ENCODE data around the gene JUND. TPM values are rescaled to one million over a fixed set of nuclear protein-coding genes. Genes with fewer than 3 reads are reported as not detected.

Gene JUND
- 24.1 to 51.7 TPM (median 47.6 TPM) in 5 replicates for total RNA-seq (2022; extraction: Qiagen RNA extraction)

DNA sequence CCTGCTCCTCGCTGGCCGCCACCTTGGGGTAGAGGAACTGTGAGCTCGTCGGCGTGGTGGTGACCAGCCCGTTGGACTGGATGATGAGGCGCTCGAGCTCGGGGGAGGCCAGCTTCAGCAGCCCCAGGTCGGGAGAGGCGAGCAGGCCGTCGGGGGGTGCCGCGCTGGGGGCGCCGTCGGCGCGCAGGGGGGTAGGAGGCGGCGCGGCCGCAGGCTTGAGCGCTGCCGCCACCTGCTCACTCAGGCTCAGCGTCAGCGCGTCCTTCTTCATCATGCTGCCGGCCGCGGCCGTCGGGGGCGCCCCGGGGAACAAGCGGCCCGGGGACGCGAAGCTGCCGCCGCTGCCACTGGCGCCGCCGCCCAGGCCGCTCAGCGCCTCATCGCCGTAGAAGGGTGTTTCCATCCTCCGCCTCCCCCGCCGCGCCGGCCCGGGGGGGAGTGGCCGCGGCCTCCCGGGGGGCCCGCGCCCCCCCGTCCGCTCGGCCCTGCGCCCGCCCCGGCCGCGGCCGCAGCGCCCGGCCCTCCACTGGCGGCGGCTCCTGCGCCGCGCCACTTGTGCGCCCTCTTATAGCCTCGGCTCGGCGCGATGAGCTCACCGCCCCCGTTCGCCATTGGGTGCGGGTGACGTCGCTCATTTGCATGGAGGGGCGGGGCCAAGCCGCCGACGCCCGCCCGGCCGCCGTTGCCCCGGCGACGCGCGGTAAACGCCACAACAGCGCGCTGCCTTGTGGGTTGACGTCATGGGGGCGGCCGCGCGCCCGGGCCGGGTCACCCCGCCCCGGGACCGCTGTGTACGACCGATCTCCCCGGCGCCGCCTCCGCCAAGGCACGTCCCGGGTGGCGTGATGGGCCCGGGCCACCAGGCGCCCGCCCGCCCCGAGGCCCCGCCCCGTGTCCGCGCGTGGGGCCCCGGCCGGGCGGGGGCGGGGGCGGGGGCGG lies at the start of gene JUND:
Gene JUND, minus strand, starts transcription at position 541 of the 939 bp plus-strand sequence. Its CDS starts 138 bp downstream, at position 403.

GRCh38 chr19:18322759-18323460 lies 41.5 kb upstream of the JUND start, which contains the start of gene LSM4:
Gene LSM4, minus strand, starts transcription at chr19:18323076. Its CDS starts 56 bp downstream, at chr19:18323020.

DNA sequence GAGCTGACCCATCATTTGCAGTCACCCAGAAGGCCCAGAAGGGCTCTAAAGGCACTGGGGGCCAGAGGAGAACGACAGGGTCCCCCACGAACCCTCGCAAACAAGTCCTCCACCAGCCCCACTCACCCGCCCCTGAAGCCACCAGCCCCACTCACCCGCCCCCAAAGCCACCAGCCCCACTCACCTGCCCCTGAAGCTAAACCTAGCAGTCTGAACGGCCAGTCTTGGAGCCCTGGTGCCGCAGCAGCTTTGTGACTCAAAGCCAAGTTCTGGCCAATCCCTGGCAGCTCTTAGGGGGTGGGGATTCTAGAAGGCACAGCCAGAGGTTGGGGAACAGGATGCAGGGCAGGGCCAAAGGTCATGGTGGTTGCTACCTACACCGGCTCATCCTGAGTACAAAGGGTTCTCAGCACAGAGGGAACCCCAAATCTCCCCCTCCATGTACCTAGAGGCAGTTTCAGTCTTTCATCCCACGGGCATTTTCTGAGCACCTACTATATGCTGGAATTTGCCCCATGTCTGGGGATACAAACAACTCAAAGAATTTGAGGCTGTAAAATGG lies 7.1 kb downstream of the JUND start, which contains the start of gene IQCN:
Gene IQCN, minus strand, starts transcription at position 234 of the 562 bp plus-strand sequence. CDS start 4,974 bp downstream, outside the sequence.

Other genes with a start within 250 kb of the JUND start
- not detected in 5 replicates for gene IL12RB1, start 194.7 kb downstream of the JUND start, total RNA-seq (2022; extraction: Qiagen RNA extraction)
- gene MAST3, start 183.8 kb downstream of the JUND start, total RNA-seq (2022; extraction: Qiagen RNA extraction) = 1.8 to 2.5 TPM (median 2.2 TPM) in 5 replicates
- 5.4 to 11.7 TPM (median 10.6 TPM) in 5 replicates for gene PIK3R2, start 128.5 kb downstream of the JUND start, total RNA-seq (2022; extraction: Qiagen RNA extraction)
- gene IFI30, start 107.8 kb downstream of the JUND start, total RNA-seq (2022; extraction: Qiagen RNA extraction) = 11.7 to 19.6 TPM (median 14.7 TPM) in 5 replicates
- gene MPV17L2, start 88.4 kb downstream of the JUND start, total RNA-seq (2022; extraction: Qiagen RNA extraction) = 7.9 to 12.4 TPM (median 12.0 TPM) in 5 replicates
- gene RAB3A, start 77.6 kb downstream of the JUND start, total RNA-seq (2022; extraction: Qiagen RNA extraction) = 0.46 to 0.72 TPM (median 0.55 TPM) in 5 replicates
- gene PDE4C, start 55.2 kb downstream of the JUND start, total RNA-seq (2022; extraction: Qiagen RNA extraction) = 0.21 to 0.44 TPM (median 0.27 TPM) in 5 replicates
- 0.62 to 0.92 TPM (median 0.81 TPM) in 5 replicates for gene IQCN, start 7.2 kb downstream of the JUND start, total RNA-seq (2022; extraction: Qiagen RNA extraction)
- 220 to 252 TPM (median 232 TPM) in 5 replicates for gene LSM4, start 41.5 kb upstream of the JUND start, total RNA-seq (2022; extraction: Qiagen RNA extraction)
- gene PGPEP1, start 59.0 kb upstream of the JUND start, total RNA-seq (2022; extraction: Qiagen RNA extraction) = 1.8 to 2.8 TPM (median 2.2 TPM) in 5 replicates
- gene GDF15, start 104.5 kb upstream of the JUND start, total RNA-seq (2022; extraction: Qiagen RNA extraction) = 10.6 to 23.6 TPM (median 18.0 TPM) in 5 replicates
- 0.06 TPM in 1 of 5 replicates, not detected in the others for gene LRRC25, start 116.0 kb upstream of the JUND start, total RNA-seq (2022; extraction: Qiagen RNA extraction)
- 37.8 to 50.9 TPM (median 47.3 TPM) in 5 replicates for gene SSBP4, start 137.8 kb upstream of the JUND start, total RNA-seq (2022; extraction: Qiagen RNA extraction)
- gene ISYNA1, start 156.5 kb upstream of the JUND start, total RNA-seq (2022; extraction: Qiagen RNA extraction) = 26.7 to 47.4 TPM (median 41.5 TPM) in 5 replicates
- gene ELL, start 240.4 kb upstream of the JUND start, total RNA-seq (2022; extraction: Qiagen RNA extraction) = 4.7 to 6.5 TPM (median 5.8 TPM) in 5 replicates

Data from A549 treated with AZD2906 at 1 μM for 4 hours (cell line).